ENCODE results near the gene NTM. TPM values are rescaled to one million over a fixed set of nuclear protein-coding genes. Genes with fewer than 3 reads are reported as not detected.

The NTM gene
- total RNA-seq, 1 donor from 2014 or later = 2.9 TPM

GRCh38 chr11:131544591-131544990 lies 174.2 kb downstream of the NTM start:
- no peak for DNase-seq (ENCODE audit: low spot score)

- DNase-seq (ENCODE audit: low spot score) = no peak
Measured at GRCh38 chr11:131546218-131546895, 175.9 kb downstream of the NTM start.

- DNase-seq (ENCODE audit: low spot score) = no peak
Measured at GRCh38 chr11:131549099-131549498, 178.7 kb downstream of the NTM start.

GRCh38 chr11:131549770-131550169 lies 179.4 kb downstream of the NTM start:
- no peak for DNase-seq (ENCODE audit: low spot score)

GRCh38 chr11:131560287-131560686 lies 189.9 kb downstream of the NTM start:
- no peak for DNase-seq (ENCODE audit: low spot score)

GRCh38 chr11:131561501-131561900 lies 191.1 kb downstream of the NTM start:
- DNase-seq (ENCODE audit: low spot score) = no peak

- DNase-seq (ENCODE audit: low spot score) = no peak
Measured at GRCh38 chr11:131561972-131562371, 191.6 kb downstream of the NTM start.

- DNase-seq (ENCODE audit: low spot score) = no peak
Measured at GRCh38 chr11:131568318-131568717, 197.9 kb downstream of the NTM start.

GRCh38 chr11:131571571-131571970 lies 201.2 kb downstream of the NTM start:
- DNase-seq (ENCODE audit: low spot score) = no peak

- no peak for DNase-seq (ENCODE audit: low spot score)
Measured at GRCh38 chr11:131572423-131572822, 202.0 kb downstream of the NTM start.

GRCh38 chr11:131579932-131580387 lies 209.5 kb downstream of the NTM start:
- no peak for DNase-seq (ENCODE audit: low spot score)

- DNase-seq (ENCODE audit: low spot score) = no peak
Measured at GRCh38 chr11:131580476-131580875, 210.1 kb downstream of the NTM start.

GRCh38 chr11:131581046-131581445 lies 210.6 kb downstream of the NTM start:
- no peak for DNase-seq (ENCODE audit: low spot score)

GRCh38 chr11:131582021-131582525 lies 211.7 kb downstream of the NTM start:
- DNase-seq (ENCODE audit: low spot score) = no peak

GRCh38 chr11:131583421-131583820 lies 213.0 kb downstream of the NTM start:
- no peak for DNase-seq (ENCODE audit: low spot score)

- no peak for DNase-seq (ENCODE audit: low spot score)
Measured at GRCh38 chr11:131583938-131584337, 213.5 kb downstream of the NTM start.

- DNase-seq (ENCODE audit: low spot score) = no peak
Measured at GRCh38 chr11:131584785-131585592, 214.6 kb downstream of the NTM start.

- no peak for DNase-seq (ENCODE audit: low spot score)
Measured at GRCh38 chr11:131588057-131588456, 217.6 kb downstream of the NTM start.

- DNase-seq (ENCODE audit: low spot score) = no peak
Measured at GRCh38 chr11:131591051-131591461, 220.6 kb downstream of the NTM start.

- DNase-seq (ENCODE audit: low spot score) = no peak
Measured at GRCh38 chr11:131592152-131592551, 221.7 kb downstream of the NTM start.

GRCh38 chr11:131592734-131593133 lies 222.3 kb downstream of the NTM start:
- no peak for DNase-seq (ENCODE audit: low spot score)

GRCh38 chr11:131593301-131593700 lies 222.9 kb downstream of the NTM start:
- no peak for DNase-seq (ENCODE audit: low spot score)

All from mesenteric fat pad (tissue), 1 donor.